GM11168 (cell line): ENCODE measurements around the gene ACOX2.

Experiments
- in situ Hi-C: fragments of 300-500 bp; cut with MboI; formaldehyde crosslinking; loops from one replicate; pipeline ENCODE4 v1.12.0; 2022; ENCODE audit warnings: low sequenced_read_pairs; ENCODE audit not compliant: unreplicated experiment

Gene ACOX2

GRCh38 chr3:58567251-58567515, 30.2 kb upstream of the ACOX2 start:
- in situ Hi-C loops, result no loop called here

GRCh38 chr3:58566398-58567250, 29.6 kb upstream of the ACOX2 start:
- in situ Hi-C loops, result no loop called here

- in situ Hi-C loops, result no loop called here
Observed at GRCh38 chr3:58565621-58566397, 28.8 kb upstream of the ACOX2 start.

GRCh38 chr3:58564456-58565160, 27.6 kb upstream of the ACOX2 start:
- in situ Hi-C loops, result no loop called here

GRCh38 chr3:58564054-58564453, 27.1 kb upstream of the ACOX2 start:
- in situ Hi-C loops, result no loop called here

GRCh38 chr3:58563386-58564035, 26.5 kb upstream of the ACOX2 start:
- in situ Hi-C loops, result no loop called here

GRCh38 chr3:58562498-58562897, 25.5 kb upstream of the ACOX2 start:
- in situ Hi-C loops, result no loop called here

- in situ Hi-C loops, result no loop called here
Observed at GRCh38 chr3:58560771-58561311, 23.9 kb upstream of the ACOX2 start.

- in situ Hi-C loops, result no loop called here
Observed at GRCh38 chr3:58559586-58559985, 22.6 kb upstream of the ACOX2 start.

GRCh38 chr3:58557491-58557890, 20.5 kb upstream of the ACOX2 start:
- in situ Hi-C loops, result no loop called here

- in situ Hi-C loops, result no loop called here
Observed at GRCh38 chr3:58556761-58557221, 19.8 kb upstream of the ACOX2 start.

- in situ Hi-C loops, result no loop called here
Observed at GRCh38 chr3:58556001-58556400, 19.0 kb upstream of the ACOX2 start.

GRCh38 chr3:58555203-58555602, 18.2 kb upstream of the ACOX2 start:
- in situ Hi-C loops, result no loop called here

GRCh38 chr3:58553003-58553402, 16.0 kb upstream of the ACOX2 start:
- in situ Hi-C loops, result no loop called here

GRCh38 chr3:58551636-58552180, 14.7 kb upstream of the ACOX2 start:
- in situ Hi-C loops, result no loop called here

GRCh38 chr3:58544541-58544940, 7.6 kb upstream of the ACOX2 start:
- in situ Hi-C loops, result no loop called here

- in situ Hi-C loops, result no loop called here
Observed at GRCh38 chr3:58540176-58540858, 3.3 kb upstream of the ACOX2 start.

- in situ Hi-C loops, result loop anchor here (10.0 kb wide), 1 partner anchor 215 kb away; no protein-coding TSS in a partner anchor
Observed at GRCh38 chr3:58539626-58540025, 2.6 kb upstream of the ACOX2 start.
